GM21528 (cell line): ENCODE measurements around the gene SKOR1.

ENCODE experiments used
- ATAC-seq: cut with Tn5 transposase; IDR thresholded peaks from one replicate; pipeline ENCODE4 v1.9.1; 2021; ENCODE audit warnings: mild to moderate bottlenecking, moderate library complexity; ENCODE audit not compliant: unreplicated experiment, low FRiP score

The SKOR1 gene

GRCh38 chr15:67845974-67846373 lies 20.7 kb downstream of the SKOR1 start:
- ATAC-seq: no peak

DNA sequence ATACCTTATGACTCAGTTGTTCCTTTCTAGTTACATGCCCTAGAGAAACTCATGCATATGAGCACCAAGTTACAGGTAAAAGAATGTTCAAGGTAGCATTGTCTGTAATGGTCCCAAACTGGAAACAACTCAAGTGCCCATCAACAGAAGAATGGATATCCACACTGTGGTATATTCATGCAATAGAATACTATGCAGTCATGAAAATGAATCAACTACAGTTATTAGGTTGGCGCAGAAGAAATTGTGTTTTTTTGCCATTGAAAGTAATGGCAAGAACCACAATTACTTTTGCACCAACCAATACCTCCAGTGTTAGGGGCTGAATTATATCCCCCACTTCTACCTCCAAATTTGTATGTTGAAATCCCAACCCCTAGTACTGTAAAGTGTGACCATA lies 24.2 kb downstream of the SKOR1 start:
- no peak for ATAC-seq

DNA sequence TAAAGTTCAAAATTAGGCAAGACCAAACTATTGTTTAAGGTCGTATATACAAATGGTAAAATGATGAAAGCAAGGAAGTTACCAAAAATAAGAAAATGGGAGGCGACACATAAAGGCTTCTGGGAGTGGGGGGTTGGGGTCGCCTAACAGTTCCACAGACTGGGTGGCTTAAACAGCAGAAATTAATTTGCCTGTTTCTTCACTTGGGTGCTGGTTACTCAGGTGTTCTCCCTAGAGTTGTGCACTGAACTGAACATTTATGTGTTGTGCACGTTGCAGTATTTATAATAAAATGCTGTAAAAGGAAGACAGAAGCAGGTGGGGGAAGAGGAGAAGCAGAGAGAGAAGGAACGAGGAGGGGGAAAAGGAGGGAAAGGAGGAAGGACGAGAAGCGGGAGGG lies 25.0 kb downstream of the SKOR1 start:
- no peak for ATAC-seq

GRCh38 chr15:67850994-67851571 lies 25.8 kb downstream of the SKOR1 start:
- no peak for ATAC-seq

GRCh38 chr15:67852418-67852817 lies 27.1 kb downstream of the SKOR1 start:
- no peak for ATAC-seq

GRCh38 chr15:67853454-67853853 lies 28.1 kb downstream of the SKOR1 start:
- ATAC-seq: no peak

DNA sequence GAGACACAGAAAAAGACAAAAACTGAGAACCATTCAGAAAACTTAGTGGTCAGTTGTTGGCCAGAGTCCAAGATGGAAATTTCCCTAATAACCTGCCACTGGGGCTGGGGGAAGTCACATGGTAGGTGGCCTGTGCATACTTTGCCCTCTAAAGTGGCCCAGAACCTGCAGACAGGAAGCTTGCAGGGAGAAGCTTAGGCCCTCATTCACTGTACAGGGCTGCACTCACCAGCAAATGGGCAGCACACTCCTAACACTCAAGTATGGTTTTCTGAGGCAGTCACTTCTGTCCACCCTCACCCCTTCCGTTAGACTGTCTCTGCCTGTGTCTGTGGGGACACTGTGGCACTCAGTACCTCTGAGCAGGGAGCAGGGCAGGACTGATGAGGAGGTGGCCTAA lies 29.0 kb downstream of the SKOR1 start:
- no peak for ATAC-seq

DNA sequence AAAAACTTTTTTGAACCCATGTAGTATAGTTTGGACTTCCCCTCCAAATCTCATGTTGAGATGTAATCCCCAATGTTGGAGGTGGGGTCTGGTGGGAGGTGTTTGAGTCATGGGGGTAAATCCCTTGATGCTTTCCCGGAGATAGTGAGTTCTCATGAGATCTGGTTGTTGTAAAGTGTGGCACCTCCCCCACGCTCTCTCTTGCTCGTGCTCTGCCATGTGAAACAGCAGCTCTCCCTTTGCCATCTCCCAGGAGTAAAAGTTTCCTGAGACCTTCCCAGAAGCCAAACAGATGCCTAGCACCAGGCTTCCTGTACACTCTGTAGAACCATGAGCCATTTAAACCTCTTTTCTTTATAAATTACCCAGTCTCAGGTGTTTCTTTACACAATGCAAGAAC lies 30.5 kb downstream of the SKOR1 start:
- ATAC-seq: no peak

DNA sequence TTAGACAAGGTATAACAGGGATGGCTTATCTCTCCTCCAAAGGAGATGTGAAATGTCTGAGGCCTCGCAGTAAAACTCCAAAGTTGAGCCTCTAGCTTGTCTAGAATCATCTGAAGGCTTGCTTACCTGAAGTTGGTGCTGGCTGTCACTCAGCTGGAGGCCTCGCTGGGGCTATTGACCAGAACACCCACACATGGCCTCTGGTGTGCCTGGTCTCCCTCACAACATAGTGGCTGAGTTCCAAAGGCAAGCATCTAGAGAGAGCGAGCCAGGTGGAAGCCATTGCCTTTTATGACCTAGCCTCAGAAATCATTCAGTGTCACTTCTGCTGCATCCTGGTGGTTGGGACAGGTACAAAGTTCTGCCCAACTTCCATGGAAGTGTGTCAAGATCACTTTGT lies 31.9 kb downstream of the SKOR1 start:
- no peak for ATAC-seq

DNA sequence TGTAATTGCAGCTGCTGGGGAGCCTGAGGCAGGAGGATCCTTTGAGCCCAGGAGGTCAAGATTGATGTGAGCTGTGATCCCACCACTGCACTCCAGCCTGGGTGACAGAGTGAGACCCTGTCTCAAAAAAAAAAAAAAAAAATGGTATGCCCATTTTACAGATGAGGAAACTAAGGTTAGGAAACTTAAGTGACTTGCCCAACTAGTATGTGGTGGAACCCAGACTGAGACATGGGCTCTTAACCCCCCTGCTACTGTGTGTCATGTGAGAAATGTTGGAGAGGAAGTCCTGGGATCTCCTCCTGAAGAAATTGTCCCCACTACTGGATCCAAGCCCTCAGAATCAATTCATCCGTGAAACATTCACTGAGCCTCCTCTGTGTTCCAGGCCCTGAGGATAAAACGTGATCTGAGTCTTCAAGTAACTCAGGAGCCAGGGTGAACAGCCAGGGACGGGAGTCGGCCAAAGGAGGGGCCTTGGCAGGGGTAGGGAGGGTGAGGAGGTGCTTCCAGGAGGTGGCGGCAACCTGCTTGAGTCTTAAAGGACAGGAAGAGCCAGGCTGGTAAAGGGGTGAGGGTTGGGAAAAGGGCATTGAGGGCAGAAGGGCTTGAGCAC lies 34.1 kb downstream of the SKOR1 start:
- ATAC-seq: no peak

DNA sequence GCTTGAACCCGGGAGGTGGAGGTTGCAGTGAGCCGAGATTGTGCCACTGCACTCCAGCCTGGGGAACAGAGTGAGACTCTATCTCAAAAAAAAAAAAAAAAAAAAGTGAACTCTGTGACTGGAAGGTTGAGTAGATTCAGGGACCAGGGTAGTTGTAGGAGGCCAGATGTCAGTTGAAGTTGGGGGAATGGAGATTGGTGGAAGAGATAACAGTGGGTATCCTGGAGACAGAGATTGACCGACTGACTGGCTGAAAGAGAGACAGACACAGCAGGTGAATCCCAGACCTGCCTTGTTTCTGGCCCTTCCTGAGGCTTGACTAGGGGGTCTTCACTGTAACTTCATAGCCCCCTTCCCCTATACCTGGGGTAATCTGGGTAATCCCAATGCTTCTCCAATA lies 36.7 kb downstream of the SKOR1 start:
- no peak for ATAC-seq

DNA sequence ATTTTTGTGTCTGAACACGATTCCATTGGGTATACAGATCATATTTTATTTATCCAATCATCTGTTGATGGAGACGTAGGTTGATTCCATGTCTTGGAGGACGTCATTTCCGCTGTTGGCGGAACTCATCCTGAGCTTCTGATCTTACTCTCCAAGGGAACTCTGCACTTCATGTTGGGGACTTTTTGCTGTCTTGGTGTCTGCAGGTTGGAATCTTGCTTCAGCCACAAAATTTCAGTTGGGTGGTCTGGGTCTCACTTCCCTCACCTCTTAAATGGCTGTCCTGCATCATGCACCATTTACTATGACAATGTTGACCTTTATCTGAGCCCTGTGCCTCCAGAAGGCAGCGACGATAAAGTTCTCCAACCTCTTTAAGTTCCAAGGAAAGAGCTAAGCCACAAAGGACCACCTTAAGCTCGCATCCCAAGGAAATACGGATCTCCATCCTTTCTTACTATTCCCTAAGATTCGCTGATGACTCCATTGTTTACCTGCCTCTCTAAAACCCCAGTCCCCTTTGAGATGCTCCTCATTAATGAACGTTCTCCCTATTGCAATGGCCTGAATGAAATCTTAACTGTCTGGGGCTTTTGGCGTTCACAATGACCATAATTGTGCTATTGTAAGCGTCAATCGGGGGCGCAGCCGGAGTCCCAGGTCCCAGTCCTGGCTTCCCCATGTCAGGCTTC lies 37.6 kb downstream of the SKOR1 start:
- peak; percentile 48 for ATAC-seq

- ATAC-seq: peak; percentile 90
These were observed 38.2 kb downstream of the SKOR1 start for GRCh38 chr15:67863442-67863987.

GRCh38 chr15:67865331-67865730 lies 40.0 kb downstream of the SKOR1 start:
- ATAC-seq: no peak

- no peak for ATAC-seq
These were observed 40.5 kb downstream of the SKOR1 start for GRCh38 chr15:67865766-67866165.

- ATAC-seq: no peak
These were observed 44.4 kb downstream of the SKOR1 start for GRCh38 chr15:67869701-67870100.

DNA sequence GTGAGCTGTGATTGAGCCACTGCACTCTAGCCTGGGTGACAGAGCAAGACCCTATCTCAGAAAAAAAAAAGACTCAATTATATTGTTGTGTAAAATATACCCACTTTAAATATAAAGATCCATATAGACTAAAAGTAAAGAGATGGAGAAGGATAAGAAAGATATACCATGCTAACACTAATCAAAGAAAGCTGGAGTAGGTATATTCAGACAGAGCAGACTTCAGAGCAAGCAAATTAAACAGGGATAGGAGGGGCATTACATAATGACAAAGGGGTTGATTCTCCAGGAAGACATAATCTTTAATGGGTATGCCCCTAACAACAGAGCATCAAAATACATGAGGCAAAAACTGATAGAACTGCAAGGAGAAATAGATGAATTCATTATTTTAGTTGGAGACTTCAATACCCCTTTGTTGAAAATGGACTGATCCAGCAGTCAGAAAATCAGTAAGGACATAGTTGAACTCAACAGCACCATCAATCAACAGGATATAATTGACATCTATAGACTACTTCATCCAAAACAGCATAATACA lies 45.6 kb downstream of the SKOR1 start:
- no peak for ATAC-seq

DNA sequence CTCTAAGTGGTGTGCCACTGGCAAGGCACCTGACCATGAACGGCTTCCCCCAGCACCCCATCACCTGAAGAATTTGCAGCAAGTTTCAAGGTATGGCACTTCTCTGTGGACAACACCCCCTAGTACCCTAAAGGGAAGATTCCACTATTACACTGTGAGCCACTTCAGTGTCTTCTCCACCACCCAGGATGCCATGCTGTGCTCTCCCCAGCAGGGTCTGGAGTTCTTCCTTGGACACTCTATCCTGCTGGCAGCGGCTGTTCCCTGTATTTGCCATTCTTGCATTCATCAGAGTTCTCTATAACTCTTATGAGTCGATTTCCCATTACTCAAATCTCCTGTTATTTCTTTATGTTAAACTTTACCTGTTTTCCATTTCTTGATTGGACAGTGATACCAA lies 48.5 kb downstream of the SKOR1 start:
- no peak for ATAC-seq

GRCh38 chr15:67878712-67879206 lies 53.5 kb downstream of the SKOR1 start:
- ATAC-seq: no peak

DNA sequence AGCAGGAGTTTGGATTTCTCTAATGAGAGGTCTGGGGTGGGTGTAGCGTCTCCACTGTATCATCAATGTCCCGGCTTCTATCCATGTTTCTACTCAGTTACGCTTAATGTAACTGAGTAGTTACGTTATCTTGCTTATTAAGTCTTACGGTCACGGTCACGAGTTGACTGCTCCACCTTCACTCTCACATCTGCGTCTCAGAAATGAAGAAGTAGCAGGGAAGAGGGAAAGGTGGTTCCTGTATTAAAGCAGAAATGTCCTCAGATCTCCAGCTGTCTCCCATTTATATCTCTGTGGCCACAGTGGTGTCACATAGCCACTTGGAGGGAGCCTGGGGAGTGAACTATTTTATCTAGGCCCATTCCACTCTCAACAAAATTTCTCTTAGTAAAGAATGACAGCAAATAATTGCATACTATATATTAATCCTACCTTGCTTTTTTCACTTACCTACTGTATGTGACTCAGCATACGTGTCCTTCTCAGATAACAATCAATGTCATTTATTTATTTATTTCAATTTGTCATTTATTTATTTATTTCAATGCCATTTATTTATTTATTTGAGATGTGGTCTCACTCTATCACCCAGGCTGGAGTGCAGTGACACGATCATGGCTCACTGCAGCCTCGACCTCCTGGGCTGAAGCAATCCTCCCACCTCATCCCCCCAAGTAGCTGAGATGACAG lies 54.3 kb downstream of the SKOR1 start:
- no peak for ATAC-seq

GRCh38 chr15:67880651-67881182 lies 55.4 kb downstream of the SKOR1 start:
- ATAC-seq: no peak
